ENCODE measurements around the gene CTTN. TPM values are rescaled to one million over a fixed set of nuclear protein-coding genes. Genes with fewer than 3 reads are reported as not detected.

Gene CTTN
- total RNA-seq, 1 experiment from 2014 or later = 224 TPM

- Histone ChIP-seq H2AK5ac (ENCODE audit: insufficient read length, low read length) (no peak overlapping the region), H3K27ac (ENCODE audit: insufficient read length, low read depth, low read length) (no peak overlapping the region), H4K20me1 (ENCODE audit: control insufficient read depth, insufficient read depth, insufficient read length) (no peaks in the 10 kb centered on the region), H3K9ac (ENCODE audit: extremely low read depth, insufficient read length, low read length) (no peak overlapping the region), H2BK120ac (ENCODE audit: low read depth, low read length, poor library complexity, severe bottlenecking) (no peak overlapping the region), H3K23me2 (ENCODE audit: insufficient read length, low read depth, low read length, poor library complexity, severe bottlenecking) (no peaks in the 10 kb centered on the region), H2BK20ac (ENCODE audit: low read depth, low read length, poor library complexity, severe bottlenecking) (no peak overlapping the region), H4K91ac (ENCODE audit: insufficient read length, low read depth, low read length) (no peak overlapping the region), H3T11ph (ENCODE audit: low read length) (no peak overlapping the region), H3K27me3 (ENCODE audit: insufficient read depth, low read length) (no peaks in the 10 kb centered on the region), H4K8ac (replicated peaks; ENCODE audit: insufficient read length, low read depth, low read length) (no peak overlapping the region), H2BK5ac (ENCODE audit: insufficient read length, low read length) (no peak overlapping the region), H3K79me2 (ENCODE audit: insufficient read depth, low read length) (no peaks in the 10 kb centered on the region), H2AFZ (ENCODE audit: low read length) (no peak overlapping the region), H3K18ac (ENCODE audit: insufficient read length, low read depth, low read length) (no peak overlapping the region), H2BK15ac (ENCODE audit: low read depth, low read length) (no peak overlapping the region), H2BK12ac (ENCODE audit: insufficient read length, low read depth, low read length) (no peak overlapping the region), H3K4ac (ENCODE audit: low read depth, low read length) (no peak overlapping the region), H3K79me1 (ENCODE audit: insufficient read depth, low read depth, low read length, poor library complexity, severe bottlenecking) (no peaks in the 10 kb centered on the region), H3K56ac (ENCODE audit: insufficient read length, low read depth, low read length) (no peak overlapping the region), H4K5ac (ENCODE audit: insufficient read length, low read depth, low read length) (no peak overlapping the region), H3K4me2 (ENCODE audit: insufficient read depth, insufficient read length, low read length) (no peak overlapping the region), H3K4me1 (ENCODE audit: insufficient read depth, low read length) (peaks cover 2% of the 10 kb centered on the region; the same call in 1 of the 2 replicates), H3K23ac (ENCODE audit: insufficient read length, low read depth, low read length) (no peak overlapping the region), H3K14ac (ENCODE audit: insufficient read depth, low read length) (no peak overlapping the region), H3K9me3 (ENCODE audit: control insufficient read depth, low read depth, low read length) (peaks cover 10% of the 10 kb centered on the region)
- Mint-ChIP-seq H3K4me1 (peaks cover 9 to 14% of the 10 kb centered on the region in 2 experiments), H3K36me3 (ENCODE audit: insufficient read depth in 1 of 3, low read depth in 3 of 3) (peaks cover 14 to 16% (median 15%) of the 10 kb centered on the region in 3 experiments), H3K4me3 (no peak overlapping the region), H3K27ac (no peak overlapping the region), H3K9me3 (peaks cover 20 to 22% of the 10 kb centered on the region in 2 experiments), H3K27me3 (ENCODE audit: low read depth) (peaks cover 5% of the 10 kb centered on the region; the same call in 1 of the 2 replicates)
- TF ChIP-seq CTCF (conservative IDR thresholded peaks at IDR 0.05) = no peak
- DNase-seq = no peak
- no CpG with 5 or more reads among the region's 7 CpGs for whole genome bisulfite sequencing (ENCODE audit: extremely low coverage, insufficient read length, low lambda C conversion rate)
Measured at GRCh38 chr11:70445605-70446004, 47.3 kb downstream of the CTTN start.

Data from H9 (cell line).